Bronchial epithelial cell (primary cell): Measurements from ENCODE around the gene GCK. TPM values are rescaled to one million over a fixed set of nuclear protein-coding genes. Genes with fewer than 3 reads are reported as not detected.

Experiments used
- DNase-seq: peaks from one replicate; pipeline ENCODE4 v3.0.0-alpha.2; 2010; ENCODE audit warnings: low read depth
- FAIRE-seq: peaks from 2 replicates; lab custom pipeline; 2011; peaks lifted over from hg19 to GRCh38; lab: Jason Lieb, UNC
- H3K27me3 ChIP-seq: 2 replicates; pipeline ENCODE4 v1.5.1; 2011; ENCODE audit warnings: low read length; ENCODE audit not compliant: control insufficient read depth, insufficient read depth
- H3K36me3 ChIP-seq: 2 replicates; pipeline ENCODE4 v1.5.1; 2011; ENCODE audit warnings: low read length; ENCODE audit not compliant: control insufficient read depth, insufficient read depth
- H3K4me3 ChIP-seq: 2 replicates; pipeline ENCODE4 v1.5.1; 2011; ENCODE audit warnings: mild to moderate bottlenecking, low read depth, low read length, control low read depth
- total RNA-seq: library from RNA; depleted of rRNA; stranded (reverse); fragments of >200 nt; gene quantifications from 2 replicates; pipeline ENCODE4 v1.2.1, GENCODE V29; 2014
- TF ChIP-seq, protein P1 (sequence below): IDR thresholded peaks from 2 replicates; pipeline ENCODE4 v1.5.1; 2011; ENCODE audit warnings: mild to moderate bottlenecking, moderate library complexity, low read length, control low read depth, inconsistent platforms; ENCODE audit not compliant: insufficient read depth, severe bottlenecking

Gene GCK
- total RNA-seq, 1 donor from 2014 or later, result 0.53 TPM

DNA sequence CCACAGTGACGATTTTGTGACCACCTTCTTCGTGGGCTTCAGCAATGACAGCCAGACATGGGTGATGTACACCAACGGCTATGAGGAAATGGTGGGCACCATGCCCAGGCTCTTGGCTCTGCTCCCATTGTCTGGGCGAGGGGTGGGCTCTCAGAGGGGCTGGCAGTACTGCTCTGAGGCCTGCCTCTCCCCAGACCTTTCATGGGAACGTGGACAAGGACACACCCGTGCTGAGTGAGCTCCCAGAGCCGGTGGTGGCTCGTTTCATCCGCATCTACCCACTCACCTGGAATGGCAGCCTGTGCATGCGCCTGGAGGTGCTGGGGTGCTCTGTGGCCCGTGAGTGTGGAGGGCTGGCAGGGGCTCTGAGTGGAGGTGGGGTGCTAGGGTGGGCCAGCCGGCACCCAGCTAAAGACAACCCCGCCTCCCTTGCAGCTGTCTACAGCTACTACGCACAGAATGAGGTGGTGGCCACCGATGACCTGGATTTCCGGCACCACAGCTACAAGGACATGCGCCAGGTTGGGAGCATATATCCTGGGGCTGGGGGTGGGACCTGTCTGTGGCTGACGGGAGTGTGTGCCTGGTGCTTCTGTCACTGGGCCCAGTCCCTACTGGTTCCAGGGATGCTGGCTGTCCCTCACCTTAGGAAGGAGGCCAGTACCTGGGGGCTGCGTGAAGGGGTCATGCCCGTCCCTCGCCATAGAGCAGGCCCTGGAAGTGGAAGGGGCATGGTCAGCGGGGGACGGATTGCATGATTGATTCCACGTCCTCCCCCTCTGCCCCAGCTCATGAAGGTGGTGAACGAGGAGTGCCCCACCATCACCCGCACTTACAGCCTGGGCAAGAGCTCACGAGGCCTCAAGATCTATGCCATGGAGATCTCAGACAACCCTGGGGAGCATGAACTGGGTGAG lies 78.3 kb downstream of the GCK start:
- DNase-seq (no peak), FAIRE-seq (no peak)
- TF ChIP-seq, protein P1, sequence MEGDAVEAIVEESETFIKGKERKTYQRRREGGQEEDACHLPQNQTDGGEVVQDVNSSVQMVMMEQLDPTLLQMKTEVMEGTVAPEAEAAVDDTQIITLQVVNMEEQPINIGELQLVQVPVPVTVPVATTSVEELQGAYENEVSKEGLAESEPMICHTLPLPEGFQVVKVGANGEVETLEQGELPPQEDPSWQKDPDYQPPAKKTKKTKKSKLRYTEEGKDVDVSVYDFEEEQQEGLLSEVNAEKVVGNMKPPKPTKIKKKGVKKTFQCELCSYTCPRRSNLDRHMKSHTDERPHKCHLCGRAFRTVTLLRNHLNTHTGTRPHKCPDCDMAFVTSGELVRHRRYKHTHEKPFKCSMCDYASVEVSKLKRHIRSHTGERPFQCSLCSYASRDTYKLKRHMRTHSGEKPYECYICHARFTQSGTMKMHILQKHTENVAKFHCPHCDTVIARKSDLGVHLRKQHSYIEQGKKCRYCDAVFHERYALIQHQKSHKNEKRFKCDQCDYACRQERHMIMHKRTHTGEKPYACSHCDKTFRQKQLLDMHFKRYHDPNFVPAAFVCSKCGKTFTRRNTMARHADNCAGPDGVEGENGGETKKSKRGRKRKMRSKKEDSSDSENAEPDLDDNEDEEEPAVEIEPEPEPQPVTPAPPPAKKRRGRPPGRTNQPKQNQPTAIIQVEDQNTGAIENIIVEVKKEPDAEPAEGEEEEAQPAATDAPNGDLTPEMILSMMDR, result no peak
- no peaks in the 10 kb centered on the region for H3K27me3 ChIP-seq
- peaks cover 3% of the 10 kb centered on the region for H3K36me3 ChIP-seq
- no peak overlapping the region for H3K4me3 ChIP-seq

DNA sequence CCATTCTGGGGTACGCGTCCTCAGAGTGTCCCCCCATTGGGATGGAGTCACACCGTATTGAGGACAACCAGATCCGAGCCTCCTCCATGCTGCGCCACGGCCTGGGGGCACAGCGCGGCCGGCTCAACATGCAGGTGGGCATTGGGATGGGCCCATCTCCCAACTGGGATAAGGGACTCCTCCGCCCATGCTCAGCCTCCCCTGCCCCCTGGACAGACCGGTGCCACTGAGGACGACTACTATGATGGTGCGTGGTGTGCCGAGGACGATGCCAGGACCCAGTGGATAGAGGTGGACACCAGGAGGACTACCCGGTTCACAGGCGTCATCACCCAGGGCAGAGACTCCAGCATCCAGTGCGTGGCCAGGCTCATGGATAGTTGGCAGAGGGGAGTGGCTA lies 79.2 kb downstream of the GCK start:
- H3K36me3 ChIP-seq, result peaks cover 1% of the 10 kb centered on the region
- no peak for DNase-seq
- TF ChIP-seq, protein P1, result no peak
- FAIRE-seq, result no peak
- no peak overlapping the region for H3K4me3 ChIP-seq
- H3K27me3 ChIP-seq, result no peaks in the 10 kb centered on the region

DNA sequence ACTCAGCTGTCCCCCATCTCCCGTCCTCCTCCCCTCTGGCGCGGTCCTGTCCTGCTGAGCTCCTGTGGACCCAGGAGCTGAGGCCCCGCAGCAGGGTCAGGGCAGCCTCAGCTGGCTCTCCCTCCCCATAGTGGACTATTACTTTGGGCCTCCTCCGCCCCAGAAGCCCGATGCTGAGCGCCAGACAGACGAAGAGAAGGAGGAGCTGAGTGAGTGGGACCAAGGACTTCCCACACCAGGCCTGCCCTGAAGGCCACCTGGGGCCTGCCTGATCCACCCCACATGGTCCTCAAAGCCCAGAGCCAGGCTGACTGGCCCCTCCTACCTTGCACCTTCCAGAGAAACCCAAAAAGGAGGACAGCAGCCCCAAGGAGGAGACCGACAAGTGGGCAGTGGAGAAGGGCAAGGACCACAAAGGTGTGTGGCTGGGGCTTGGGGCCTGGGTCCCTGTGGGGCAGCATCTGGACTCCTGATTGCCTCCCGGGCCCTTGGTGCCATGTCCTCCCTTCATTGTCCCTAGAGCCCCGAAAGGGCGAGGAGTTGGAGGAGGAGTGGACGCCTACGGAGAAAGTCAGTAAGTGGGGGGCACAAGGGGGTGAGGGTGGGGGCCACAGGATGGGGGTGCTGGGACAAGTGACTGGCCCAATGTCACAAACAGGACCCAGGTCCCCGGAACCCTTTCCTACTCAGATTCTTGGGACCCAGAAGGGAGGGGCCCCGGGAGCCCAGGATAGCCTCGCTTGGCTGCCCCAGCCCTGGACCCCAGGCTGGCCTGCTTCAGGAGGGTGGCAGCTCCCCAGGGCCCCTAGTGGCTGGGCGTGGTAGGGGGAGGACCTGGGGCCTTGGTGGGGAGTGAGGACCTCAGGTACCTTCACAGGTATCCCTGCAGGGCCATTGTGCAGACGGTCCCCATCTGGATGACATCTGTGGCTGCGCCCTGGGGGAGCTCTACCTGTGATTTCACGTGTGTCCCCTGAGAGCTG lies 80.2 kb downstream of the GCK start:
- DNase-seq (no peak), FAIRE-seq (no peak)
- Histone ChIP-seq H3K36me3 (no peaks in the 10 kb centered on the region), H3K27me3 (no peaks in the 10 kb centered on the region), H3K4me3 (no peak overlapping the region)
- TF ChIP-seq, protein P1, result no peak

DNA sequence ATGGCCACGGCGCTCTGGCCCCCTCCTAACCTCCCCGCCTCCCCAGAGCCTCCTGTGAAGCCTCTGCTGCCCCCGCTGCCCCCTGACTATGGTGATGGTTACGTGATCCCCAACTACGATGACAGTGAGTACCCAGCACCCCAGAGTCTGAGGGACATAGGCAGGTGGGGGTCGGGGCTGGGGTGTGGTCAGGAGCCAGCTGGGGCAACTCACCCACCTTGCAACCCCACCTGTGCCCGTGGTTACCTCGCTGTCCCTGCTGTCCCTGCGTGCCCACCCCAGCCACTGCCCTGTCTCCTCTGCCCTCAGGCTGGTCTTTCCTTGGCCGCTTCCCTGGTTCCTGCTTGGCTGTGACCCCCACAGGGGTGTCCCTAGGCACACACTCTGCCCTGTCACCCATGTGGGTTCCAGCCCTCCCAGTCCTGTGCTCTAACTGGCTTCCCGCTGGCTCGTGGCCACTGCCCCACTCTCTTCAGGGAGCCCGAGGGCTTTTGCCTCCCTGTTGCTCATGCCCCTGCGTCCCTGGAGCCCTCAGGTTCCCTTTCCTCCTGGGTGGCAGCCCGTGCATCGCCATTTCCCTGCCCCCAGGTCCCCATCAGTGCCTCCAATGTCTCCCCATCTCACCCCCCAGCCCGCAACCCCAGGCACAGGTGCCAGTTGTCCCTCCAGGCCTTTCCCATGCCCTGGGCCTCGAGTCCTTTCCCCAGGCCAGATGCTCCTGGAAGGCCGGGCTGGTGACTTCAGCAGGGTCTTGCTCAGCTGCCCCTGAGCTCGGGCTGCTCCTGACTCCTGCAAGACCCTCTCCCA lies 81.1 kb downstream of the GCK start:
- TF ChIP-seq, protein P1, result no peak
- H3K36me3 ChIP-seq, result no peaks in the 10 kb centered on the region
- FAIRE-seq (no peak), DNase-seq (no peak)
- no peaks in the 10 kb centered on the region for H3K27me3 ChIP-seq
- no peak overlapping the region for H3K4me3 ChIP-seq
